NCI-H2227 (cell line): ENCODE measurements around the gene RRP12.
A peak's percentile ranks its signal among the peaks of the same experiment; 100 is the strongest.

Experiments
- DNase-seq: peaks from one replicate; lab custom pipeline; 2025; ENCODE audit not compliant: unreplicated experiment; lab: John Stamatoyannopoulos, UW

RRP12 gene

GRCh38 chr10:97336446-97336845 is 64.7 kb downstream of the RRP12 start:
- DNase-seq, result no peak

- no peak for DNase-seq
Observed at GRCh38 chr10:97336006-97336405, 65.1 kb downstream of the RRP12 start.

- peak; percentile 38 for DNase-seq
Observed at GRCh38 chr10:97335188-97335619, 65.9 kb downstream of the RRP12 start.

- DNase-seq, result peak; percentile 89
Observed at GRCh38 chr10:97334370-97335175, 66.6 kb downstream of the RRP12 start, which contains the start of gene FRAT2. Gene FRAT2 (minus strand): TSS chr10:97334729. CDS start chr10:97334572, 157 bp downstream.

- DNase-seq, result peak; percentile 38
Observed at GRCh38 chr10:97333601-97334369, 67.4 kb downstream of the RRP12 start.

- peak; percentile 38 for DNase-seq
Observed at GRCh38 chr10:97333351-97333600, 67.9 kb downstream of the RRP12 start.

GRCh38 chr10:97332591-97333350 is 68.4 kb downstream of the RRP12 start:
- peak; percentile 33 for DNase-seq

- DNase-seq, result no peak
Observed at GRCh38 chr10:97331153-97331703, 69.9 kb downstream of the RRP12 start.

GRCh38 chr10:97329766-97330165 is 71.4 kb downstream of the RRP12 start:
- DNase-seq, result no peak

GRCh38 chr10:97328646-97329453 is 72.3 kb downstream of the RRP12 start:
- no peak for DNase-seq

GRCh38 chr10:97327348-97328294 is 73.5 kb downstream of the RRP12 start:
- DNase-seq, result no peak

- DNase-seq, result peak; percentile 86
Observed at GRCh38 chr10:97325754-97326153, 75.4 kb downstream of the RRP12 start.

GRCh38 chr10:97323501-97323900 is 77.6 kb downstream of the RRP12 start:
- no peak for DNase-seq

- peak; percentile 78 for DNase-seq
Observed at GRCh38 chr10:97321804-97322190, 79.3 kb downstream of the RRP12 start.

GRCh38 chr10:97321032-97321803 is 79.9 kb downstream of the RRP12 start:
- peak; percentile 67 for DNase-seq

- DNase-seq, result no peak
Observed at GRCh38 chr10:97320480-97321031, 80.6 kb downstream of the RRP12 start.

- DNase-seq, result peak; percentile 20
Observed at GRCh38 chr10:97319671-97320479, 81.3 kb downstream of the RRP12 start.
